Testis (tissue), 3 donors: ENCODE results near the gene TNFAIP3. TPM values are rescaled to one million over a fixed set of nuclear protein-coding genes. Genes with fewer than 3 reads are reported as not detected.
"Not testable (repeated sequence)": the region's sequence is repeated elsewhere in the genome, so short reads cannot be mapped to it uniquely, and the experiment has no call there.

ENCODE experiments used
- DNase-seq: peaks from one replicate; pipeline ENCODE4 v3.0.0-alpha.2; 2019
- H3K27ac ChIP-seq, 2 donors: fragments of 200-600 bp; sonication (generic); one replicate each; pipeline ENCODE4 v1.5.1; 2019
- H3K27me3 ChIP-seq: fragments of 200-600 bp; sonication (generic); one replicate; pipeline ENCODE4 v1.5.1; 2019
- H3K36me3 ChIP-seq: fragments of 200-600 bp; sonication (generic); one replicate; pipeline ENCODE4 v1.5.1; 2017; ENCODE audit warnings: low read depth; ENCODE audit errors: missing control alignments
- H3K4me1 ChIP-seq: fragments of 200-600 bp; sonication (generic); one replicate; pipeline ENCODE4 v1.5.1; 2019
- H3K4me3 ChIP-seq, 2 donors: fragments of 200-600 bp; sonication (generic); one replicate each; pipeline ENCODE4 v1.5.1; 2017 to 2019
- H3K9me3 ChIP-seq: fragments of 200-600 bp; sonication (generic); one replicate; pipeline ENCODE4 v1.5.1; 2017
- POLR2A ChIP-seq: fragments of 450-650 bp; IDR thresholded peaks from one replicate; pipeline ENCODE4 v1.6.1; 2017; ENCODE audit warnings: antibody characterized with exemption, mild to moderate bottlenecking, moderate library complexity
- WGBS, 2 donors: methylation state at CpG; one replicate each; pipeline ENCODE4 v1.1.5; 2018; 5-methylcytosine and 5-hydroxymethylcytosine counted together
- intact Hi-C: fragments of 100-400 bp; cut with DNase I; formaldehyde crosslinking; loops from one replicate; pipeline ENCODE4 v1.15.1; 2023; ENCODE audit warnings: low total_unique reads
- polyA plus RNA-seq: library from polyadenylated mRNA; stranded (reverse); fragments of 350-450 nt; fragmentation: Illumina TruSeq; extraction: RNeasy Lipid Tissue Mini Kit (QIAGEN cat#74804); gene quantifications from one replicate; pipeline ENCODE4 v1.2.3, GENCODE V29; 2014; ENCODE audit warnings: low read depth, low replicate concordance; ENCODE audit not compliant: insufficient read depth
- total RNA-seq, 2 donors: library from RNA; depleted of rRNA; stranded (reverse); fragments of >200 nt; gene quantifications; one replicate each; pipeline ENCODE4 v1.2.3, GENCODE V29; 2016
- TF ChIP-seq, protein P1 (sequence below), 3 experiments: fragments of 450-650 bp in 2 of 3; fragments of 200-600 bp in 1 of 3; sonication (generic) in 1 of 3; IDR thresholded peaks; one replicate each; pipeline ENCODE4 v1.5.1; 2016 to 2019; ENCODE audit warnings: antibody characterized with exemption in 3 of 3, mild to moderate bottlenecking in 2 of 3, moderate library complexity in 1 of 3

TNFAIP3 gene
- total and polyA plus RNA-seq, 3 donors from 2014 or later = 12.6 to 25.1 (median 15.2) TPM

- Histone ChIP-seq H3K9me3 (no peaks in the 10 kb centered on the region), H3K4me3 (no peak overlapping the region), H3K4me1 (no peaks in the 10 kb centered on the region), H3K27ac (no peak overlapping the region), H3K36me3 (peaks cover 5% of the 10 kb centered on the region), H3K27me3 (no peaks in the 10 kb centered on the region)
- TF ChIP-seq, protein P1, sequence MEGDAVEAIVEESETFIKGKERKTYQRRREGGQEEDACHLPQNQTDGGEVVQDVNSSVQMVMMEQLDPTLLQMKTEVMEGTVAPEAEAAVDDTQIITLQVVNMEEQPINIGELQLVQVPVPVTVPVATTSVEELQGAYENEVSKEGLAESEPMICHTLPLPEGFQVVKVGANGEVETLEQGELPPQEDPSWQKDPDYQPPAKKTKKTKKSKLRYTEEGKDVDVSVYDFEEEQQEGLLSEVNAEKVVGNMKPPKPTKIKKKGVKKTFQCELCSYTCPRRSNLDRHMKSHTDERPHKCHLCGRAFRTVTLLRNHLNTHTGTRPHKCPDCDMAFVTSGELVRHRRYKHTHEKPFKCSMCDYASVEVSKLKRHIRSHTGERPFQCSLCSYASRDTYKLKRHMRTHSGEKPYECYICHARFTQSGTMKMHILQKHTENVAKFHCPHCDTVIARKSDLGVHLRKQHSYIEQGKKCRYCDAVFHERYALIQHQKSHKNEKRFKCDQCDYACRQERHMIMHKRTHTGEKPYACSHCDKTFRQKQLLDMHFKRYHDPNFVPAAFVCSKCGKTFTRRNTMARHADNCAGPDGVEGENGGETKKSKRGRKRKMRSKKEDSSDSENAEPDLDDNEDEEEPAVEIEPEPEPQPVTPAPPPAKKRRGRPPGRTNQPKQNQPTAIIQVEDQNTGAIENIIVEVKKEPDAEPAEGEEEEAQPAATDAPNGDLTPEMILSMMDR (IDR thresholded peaks at IDR 0.05) = no peak
- no peak for TF ChIP-seq POLR2A
- intact Hi-C loops = no loop called here
- no peak for DNase-seq
- WGBS, 2 donors = 92 to 97% methylated on average over 5 of the region's 5 CpGs
Observed at GRCh38 chr6:137884149-137884909, 17.3 kb downstream of the TNFAIP3 start.

GRCh38 chr6:137884910-137885229 is 17.8 kb downstream of the TNFAIP3 start:
- H3K4me3 ChIP-seq, H3K36me3 ChIP-seq, H3K27me3 ChIP-seq, DNase-seq, H3K4me1 ChIP-seq, H3K27ac ChIP-seq, H3K9me3 ChIP-seq, intact Hi-C loops: not testable (repeated sequence)

GRCh38 chr6:137886226-137886625 is 19.2 kb downstream of the TNFAIP3 start:
- intact Hi-C loops, H3K27me3 ChIP-seq, DNase-seq, H3K27ac ChIP-seq, H3K36me3 ChIP-seq, H3K9me3 ChIP-seq, H3K4me1 ChIP-seq, H3K4me3 ChIP-seq: not testable (repeated sequence)
- WGBS, 2 donors = 90 to 97% methylated on average over 3 of the region's 3 CpGs

DNA sequence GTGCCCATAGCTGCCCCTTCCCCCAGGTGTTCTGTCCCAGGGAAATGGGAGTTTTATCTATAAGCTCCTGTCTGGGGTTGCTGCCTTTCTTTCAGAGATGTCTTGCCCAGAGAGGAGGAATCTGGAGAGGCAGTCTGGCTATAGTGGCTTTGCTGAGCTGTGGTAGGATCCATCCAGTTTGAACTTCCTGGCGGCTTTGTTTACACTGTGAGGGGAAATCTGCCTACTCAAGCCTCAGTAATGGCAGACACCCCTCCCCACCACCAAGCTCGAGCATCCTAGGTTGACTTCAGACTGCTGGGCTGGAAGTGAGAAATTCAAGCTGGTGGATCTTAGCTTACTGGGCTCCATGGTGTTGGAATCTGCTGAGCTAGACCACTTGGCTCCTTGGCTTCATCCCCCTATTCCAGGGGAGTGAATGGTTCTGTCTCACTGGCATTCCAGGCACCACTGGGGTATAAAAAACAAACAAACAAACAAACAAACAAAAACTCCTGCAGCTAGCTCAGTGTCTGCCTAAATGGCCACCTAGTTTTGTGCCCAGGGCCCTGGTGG is 24.0 kb downstream of the TNFAIP3 start:
- DNase-seq = no peak
- Histone ChIP-seq H3K4me3 (no peak overlapping the region), H3K4me1 (no peaks in the 10 kb centered on the region), H3K27ac (no peak overlapping the region), H3K36me3 (no peaks in the 10 kb centered on the region), H3K9me3 (no peaks in the 10 kb centered on the region), H3K27me3 (no peaks in the 10 kb centered on the region)
- 92% methylated on average over 2 of the region's 2 CpGs; no CpG with 5 or more reads in 1 of the 2 donors for WGBS, 2 donors
- intact Hi-C loops = no loop called here
- TF ChIP-seq, protein P1 (IDR thresholded peaks at IDR 0.05) = no peak
- no peak for TF ChIP-seq POLR2A

GRCh38 chr6:137892271-137892708 is 25.2 kb downstream of the TNFAIP3 start:
- Histone ChIP-seq H3K4me3 (no peak overlapping the region), H3K4me1 (no peaks in the 10 kb centered on the region), H3K9me3 (no peaks in the 10 kb centered on the region), H3K27ac (no peak overlapping the region), H3K27me3 (no peaks in the 10 kb centered on the region), H3K36me3 (no peaks in the 10 kb centered on the region)
- TF ChIP-seq, protein P1 (IDR thresholded peaks at IDR 0.05) = no peak
- 87 to 97% methylated on average over 3 of the region's 3 CpGs for WGBS, 2 donors
- no peak for DNase-seq
- intact Hi-C loops = no loop called here

DNA sequence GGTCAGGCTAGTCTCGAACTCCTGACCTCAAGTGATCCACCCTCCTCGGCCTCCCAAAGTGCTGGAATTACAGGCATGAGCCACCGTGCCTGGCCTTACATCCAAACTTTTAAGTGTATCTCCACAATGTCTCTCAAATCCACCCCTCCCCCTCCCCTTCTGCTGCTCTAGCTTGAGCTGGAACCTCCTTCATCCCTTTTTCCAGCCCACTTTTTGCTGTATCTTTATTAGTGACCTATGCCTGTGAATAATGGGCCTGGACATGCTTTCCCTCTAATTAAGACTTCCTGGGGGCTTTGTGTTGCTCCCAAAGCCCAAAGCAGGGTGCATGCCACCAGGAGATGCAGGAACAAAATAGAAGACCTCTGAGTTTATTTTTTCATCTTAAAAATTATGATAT is 26.1 kb downstream of the TNFAIP3 start:
- intact Hi-C loops = no loop called here

More for the DNA sequence above, 26.1 kb downstream of the TNFAIP3 start:
- Histone ChIP-seq H3K36me3 (no peaks in the 10 kb centered on the region), H3K27me3 (no peaks in the 10 kb centered on the region), H3K4me3 (no peak overlapping the region), H3K4me1 (no peaks in the 10 kb centered on the region), H3K9me3 (no peaks in the 10 kb centered on the region), H3K27ac (no peak overlapping the region)
- WGBS, 2 donors = 90% methylated on average over 3 of the region's 3 CpGs
- no peak for DNase-seq
- TF ChIP-seq POLR2A = no peak
- TF ChIP-seq, protein P1 (IDR thresholded peaks at IDR 0.05) = no peak
